ENCODE results near the gene FAM124B.

- TF ChIP-seq CTCF (IDR thresholded peaks at IDR 0.05) (no peak), EP300 (IDR thresholded peaks at IDR 0.05) (no peak), POLR2A (IDR thresholded peaks at IDR 0.05) (no peak), POLR2AphosphoS5 (IDR thresholded peaks at IDR 0.05) (no peak)
These were observed 25.6 kb upstream of the FAM124B start for GRCh38 chr2:224427471-224427870.
